HepG2 (cell line): ENCODE results near the gene SCAPER. TPM values are rescaled to one million over a fixed set of nuclear protein-coding genes. Genes with fewer than 3 reads are reported as not detected.

ENCODE experiments used
- CHD4 ChIP-seq: fragments of 200-600 bp; sonication (generic); IDR thresholded peaks from 2 replicates; pipeline ENCODE4 v1.7.0; 2017; ENCODE audit warnings: mild to moderate bottlenecking, low read length, borderline replicate concordance
- HDAC6 ChIP-seq: fragments of 200-600 bp; sonication (generic); IDR thresholded peaks from 2 replicates; pipeline ENCODE4 v1.7.0; 2017; ENCODE audit warnings: mild to moderate bottlenecking, antibody characterized with exemption, low read length, low read depth
- NFE2 ChIP-seq: sonication (generic); formaldehyde crosslinking; IDR thresholded peaks from 2 replicates; pipeline ENCODE4 v1.4.0; 2020; ENCODE audit warnings: missing genetic modification reagents
- NR1H2 ChIP-seq: sonication (generic); formaldehyde crosslinking; IDR thresholded peaks from 2 replicates; pipeline ENCODE4 v1.8.1; 2022; ENCODE audit warnings: low read depth, missing genetic modification reagents, borderline replicate concordance
- PCBP1 ChIP-seq: fragments of 200-400 bp; formaldehyde crosslinking; IDR thresholded peaks from 2 replicates; pipeline ENCODE4 v1.6.1; 2017; ENCODE audit warnings: mild to moderate bottlenecking, low read depth, low read length, borderline replicate concordance
- PITX1 ChIP-seq: sonication (generic); formaldehyde crosslinking; IDR thresholded peaks from 2 replicates; pipeline ENCODE4 v1.5.1; 2020; ENCODE audit warnings: mild to moderate bottlenecking, missing genetic modification reagents
- POLR2A ChIP-seq, 2 experiments: IDR thresholded peaks; 2 replicates each; pipeline ENCODE4 v1.6.1; 2011; ENCODE audit warnings: low read depth in 2 of 2, low read length in 2 of 2, mild to moderate bottlenecking in 1 of 2, moderate library complexity in 1 of 2; ENCODE audit not compliant: insufficient read depth in 1 of 2
- RAD51 ChIP-seq: fragments of 450-650 bp; IDR thresholded peaks from 2 replicates; pipeline ENCODE4 v1.6.1; 2016; ENCODE audit warnings: borderline replicate concordance
- RFX1 ChIP-seq: fragments of 450-650 bp; IDR thresholded peaks from 2 replicates; pipeline ENCODE4 v1.6.1; 2017
- RFX5 ChIP-seq: IDR thresholded peaks from 2 replicates; pipeline ENCODE4 v1.6.1; 2011; ENCODE audit warnings: low read depth, low read length, improper control_type of control experiment
- ZFP90 ChIP-seq: sonication (generic); formaldehyde crosslinking; IDR thresholded peaks from 2 replicates; pipeline ENCODE4 v1.8.0; 2022; ENCODE audit warnings: missing genetic modification reagents, mild to moderate bottlenecking, inconsistent platforms, borderline replicate concordance
- ZNF136 ChIP-seq: sonication (generic); formaldehyde crosslinking; IDR thresholded peaks from 2 replicates; pipeline ENCODE4 v1.8.1; 2022; ENCODE audit warnings: low read depth, mild to moderate bottlenecking, moderate library complexity, missing genetic modification reagents
- ZNF274 ChIP-seq: sonication (generic); formaldehyde crosslinking; IDR thresholded peaks from 2 replicates; pipeline ENCODE4 v1.5.1; 2020; ENCODE audit warnings: mild to moderate bottlenecking, missing genetic modification reagents
- ZNF326 ChIP-seq: sonication (generic); formaldehyde crosslinking; IDR thresholded peaks from 2 replicates; pipeline ENCODE4 v1.4.0; 2020; ENCODE audit warnings: missing genetic modification reagents, borderline replicate concordance
- ZNF572 ChIP-seq: sonication (generic); formaldehyde crosslinking; IDR thresholded peaks from 2 replicates; pipeline ENCODE4 v1.5.1; 2020; ENCODE audit warnings: mild to moderate bottlenecking, missing genetic modification reagents
- ZNF577 ChIP-seq: sonication (generic); formaldehyde crosslinking; IDR thresholded peaks from 2 replicates; pipeline ENCODE4 v1.4.0; 2020; ENCODE audit warnings: mild to moderate bottlenecking, low read depth, missing genetic modification reagents, borderline replicate concordance
- ZNF83 ChIP-seq: sonication (generic); formaldehyde crosslinking; IDR thresholded peaks from 2 replicates; pipeline ENCODE4 v1.4.0; 2020; ENCODE audit warnings: missing genetic modification reagents, mild to moderate bottlenecking, borderline replicate concordance
- polyA plus RNA-seq, 8 experiments: library from polyadenylated mRNA; depleted of rRNA in 3 of 8; stranded (reverse) in 7 of 8; unstranded in 1 of 8; fragments of >200 nt; fragmentation: Illumina TruSeq in 4 of 8; extraction: Trizol in 4 of 8; gene quantifications; 2 replicates each; pipeline versions ENCODE4 v1.2.1 to v1.2.3, GENCODE V29; 2011 to 2016; ENCODE audit warnings: low read depth in 4 of 8, missing spikeins in 1 of 8, mixed read lengths in 1 of 8; ENCODE audit not compliant: insufficient read depth in 1 of 8
- total RNA-seq, 5 experiments: library from RNA; depleted of rRNA; stranded (reverse); fragments of >200 nt; fragmentation: Illumina TruSeq; extraction: Trizol; gene quantifications; 2 replicates each; pipeline ENCODE4 v1.2.3, GENCODE V29; 2016; ENCODE audit warnings: low read depth in 1 of 5
- TF ChIP-seq, protein P1 (sequence below): sonication (generic); formaldehyde crosslinking; IDR thresholded peaks from one replicate; pipeline ENCODE4 v1.5.1; 2020; ENCODE audit warnings: mild to moderate bottlenecking, missing genetic modification reagents; ENCODE audit errors: not compliant biosample characterization
- TF ChIP-seq, protein P2 (sequence below): sonication (generic); formaldehyde crosslinking; IDR thresholded peaks from 2 replicates; pipeline ENCODE4 v1.8.1; 2023; ENCODE audit warnings: mild to moderate bottlenecking, inconsistent platforms, moderate library complexity, missing genetic modification reagents, borderline replicate concordance

The SCAPER gene
- total and polyA plus RNA-seq, 2 of the 13 experiments (the other 11 are each of a cell fraction or from before 2014, with no cell fraction given): 4.3 to 10.5 TPM

DNA sequence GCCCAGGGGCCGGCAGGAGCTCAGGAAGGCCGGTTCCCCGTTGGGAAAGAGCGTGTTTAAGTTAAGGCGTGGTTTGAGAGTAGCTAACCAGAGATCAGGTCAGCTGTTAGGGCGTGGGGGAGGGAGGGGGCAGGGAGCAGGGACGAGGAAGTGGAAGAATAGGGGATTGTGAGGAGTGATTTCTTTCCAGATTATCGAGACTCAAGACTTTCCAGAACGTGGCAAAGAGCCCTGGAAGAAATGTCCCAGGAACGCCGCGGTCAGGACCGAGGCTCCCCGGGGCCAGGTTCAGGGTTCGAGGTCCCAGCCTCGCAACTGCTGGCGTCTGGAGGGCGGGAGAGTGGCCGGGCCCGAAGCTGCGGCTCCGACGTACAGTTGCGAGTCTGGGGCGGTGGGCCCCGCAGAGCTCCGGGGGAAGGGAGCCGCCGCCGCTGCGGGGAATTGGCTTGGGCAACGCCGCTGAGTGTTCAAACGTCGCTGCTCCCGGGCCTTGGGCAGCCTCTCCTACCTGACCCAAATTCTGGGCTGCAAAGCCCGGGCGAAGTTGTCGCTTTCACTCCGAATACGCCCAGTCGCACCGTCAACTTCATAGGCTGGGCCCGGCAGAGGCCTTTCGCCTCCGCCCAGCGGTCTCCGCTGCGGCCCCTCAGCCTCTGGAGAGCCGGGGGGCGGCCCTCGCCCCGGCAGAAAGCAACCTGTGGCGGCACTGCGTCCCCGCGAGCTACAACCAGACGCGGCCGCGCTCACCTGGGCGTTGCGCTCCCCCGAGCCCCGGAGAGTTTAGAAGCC is 559.1 kb downstream of the SCAPER start (continued):
- TF ChIP-seq, protein P1, sequence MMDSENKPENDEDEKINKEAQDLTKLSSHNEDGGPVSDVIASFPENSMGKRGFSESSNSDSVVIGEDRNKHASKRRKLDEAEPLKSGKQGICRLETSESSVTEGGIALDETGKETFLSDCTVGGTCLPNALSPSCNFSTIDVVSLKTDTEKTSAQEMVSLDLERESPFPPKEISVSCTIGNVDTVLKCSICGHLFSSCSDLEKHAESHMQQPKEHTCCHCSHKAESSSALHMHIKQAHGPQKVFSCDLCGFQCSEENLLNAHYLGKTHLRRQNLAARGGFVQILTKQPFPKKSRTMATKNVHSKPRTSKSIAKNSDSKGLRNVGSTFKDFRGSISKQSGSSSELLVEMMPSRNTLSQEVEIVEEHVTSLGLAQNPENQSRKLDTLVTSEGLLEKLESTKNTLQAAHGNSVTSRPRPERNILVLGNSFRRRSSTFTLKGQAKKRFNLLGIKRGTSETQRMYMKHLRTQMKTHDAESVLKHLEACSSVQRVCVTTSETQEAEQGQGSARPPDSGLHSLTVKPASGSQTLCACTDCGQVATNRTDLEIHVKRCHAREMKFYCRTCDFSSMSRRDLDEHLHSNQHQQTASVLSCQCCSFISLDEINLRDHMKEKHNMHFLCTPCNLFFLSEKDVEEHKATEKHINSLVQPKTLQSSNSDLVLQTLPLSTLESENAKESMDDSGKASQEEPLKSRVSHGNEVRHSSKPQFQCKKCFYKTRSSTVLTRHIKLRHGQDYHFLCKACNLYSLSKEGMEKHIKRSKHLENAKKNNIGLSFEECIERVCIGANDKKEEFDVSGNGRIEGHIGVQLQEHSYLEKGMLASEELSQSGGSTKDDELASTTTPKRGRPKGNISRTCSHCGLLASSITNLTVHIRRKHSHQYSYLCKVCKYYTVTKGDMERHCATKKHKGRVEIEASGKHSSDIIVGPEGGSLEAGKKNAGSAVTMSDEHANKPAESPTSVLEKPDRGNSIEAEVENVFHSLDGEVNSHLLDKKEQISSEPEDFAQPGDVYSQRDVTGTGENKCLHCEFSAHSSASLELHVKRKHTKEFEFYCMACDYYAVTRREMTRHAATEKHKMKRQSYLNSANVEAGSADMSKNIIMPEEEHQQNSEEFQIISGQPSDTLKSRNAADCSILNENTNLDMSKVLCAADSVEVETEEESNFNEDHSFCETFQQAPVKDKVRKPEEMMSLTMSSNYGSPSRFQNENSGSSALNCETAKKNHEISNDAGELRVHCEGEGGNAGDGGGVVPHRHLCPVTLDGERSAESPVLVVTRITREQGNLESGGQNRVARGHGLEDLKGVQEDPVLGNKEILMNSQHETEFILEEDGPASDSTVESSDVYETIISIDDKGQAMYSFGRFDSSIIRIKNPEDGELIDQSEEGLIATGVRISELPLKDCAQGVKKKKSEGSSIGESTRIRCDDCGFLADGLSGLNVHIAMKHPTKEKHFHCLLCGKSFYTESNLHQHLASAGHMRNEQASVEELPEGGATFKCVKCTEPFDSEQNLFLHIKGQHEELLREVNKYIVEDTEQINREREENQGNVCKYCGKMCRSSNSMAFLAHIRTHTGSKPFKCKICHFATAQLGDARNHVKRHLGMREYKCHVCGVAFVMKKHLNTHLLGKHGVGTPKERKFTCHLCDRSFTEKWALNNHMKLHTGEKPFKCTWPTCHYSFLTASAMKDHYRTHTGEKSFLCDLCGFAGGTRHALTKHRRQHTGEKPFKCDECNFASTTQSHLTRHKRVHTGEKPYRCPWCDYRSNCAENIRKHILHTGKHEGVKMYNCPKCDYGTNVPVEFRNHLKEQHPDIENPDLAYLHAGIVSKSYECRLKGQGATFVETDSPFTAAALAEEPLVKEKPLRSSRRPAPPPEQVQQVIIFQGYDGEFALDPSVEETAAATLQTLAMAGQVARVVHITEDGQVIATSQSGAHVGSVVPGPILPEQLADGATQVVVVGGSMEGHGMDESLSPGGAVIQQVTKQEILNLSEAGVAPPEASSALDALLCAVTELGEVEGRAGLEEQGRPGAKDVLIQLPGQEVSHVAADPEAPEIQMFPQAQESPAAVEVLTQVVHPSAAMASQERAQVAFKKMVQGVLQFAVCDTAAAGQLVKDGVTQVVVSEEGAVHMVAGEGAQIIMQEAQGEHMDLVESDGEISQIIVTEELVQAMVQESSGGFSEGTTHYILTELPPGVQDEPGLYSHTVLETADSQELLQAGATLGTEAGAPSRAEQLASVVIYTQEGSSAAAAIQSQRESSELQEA (CRISPR knock-in tag): peak; percentile 86
- TF ChIP-seq RFX1 (no peak), ZFP90 (CRISPR knock-in tag) (0 out of 2 replicates have a peak, but pooled peaks have one; percentile 75), NFE2 (CRISPR knock-in tag) (no peak), PITX1 (CRISPR knock-in tag) (no peak), NR1H2 (CRISPR knock-in tag) (no peak), ZNF83 (CRISPR knock-in tag) (no peak; the same call in 1 of the 2 replicates), PCBP1 (no peak), RFX5 (no peak), ZNF274 (CRISPR knock-in tag) (no peak), HDAC6 (no peak), ZNF326 (CRISPR knock-in tag) (no peak), ZNF577 (CRISPR knock-in tag) (no peak), CHD4 (no peak), ZNF572 (CRISPR knock-in tag) (no peak), RAD51 (no peak), ZNF136 (CRISPR knock-in tag) (no peak), POLR2A (IDR thresholded peaks at IDR 0.05; ENCODE audit: insufficient read depth in 1 of 2, low read depth in 2 of 2, low read length in 2 of 2) (peak in 1 of 2 experiments; percentile 47; a peak in 2 of 4 replicates)
- TF ChIP-seq, protein P2, sequence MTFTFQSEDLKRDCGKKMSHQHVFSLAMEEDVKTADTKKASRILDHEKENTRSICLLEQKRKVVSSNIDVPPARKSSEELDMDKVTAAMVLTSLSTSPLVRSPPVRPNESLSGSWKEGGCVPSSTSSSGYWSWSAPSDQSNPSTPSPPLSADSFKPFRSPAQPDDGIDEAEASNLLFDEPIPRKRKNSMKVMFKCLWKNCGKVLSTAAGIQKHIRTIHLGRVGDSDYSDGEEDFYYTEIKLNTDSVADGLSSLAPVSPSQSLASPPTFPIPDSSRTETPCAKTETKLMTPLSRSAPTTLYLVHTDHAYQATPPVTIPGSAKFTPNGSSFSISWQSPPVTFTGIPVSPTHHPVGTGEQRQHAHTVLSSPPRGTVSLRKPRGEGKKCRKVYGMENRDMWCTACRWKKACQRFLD (CRISPR knock-in tag): 0 out of 2 replicates have a peak, but pooled peaks have one; percentile 23
